ENCODE measurements around the gene ZNF175. TPM values are rescaled to one million over a fixed set of nuclear protein-coding genes. Genes with fewer than 3 reads are reported as not detected.

ZNF175 gene
- total and polyA plus RNA-seq, 9 donors, result 6.5 to 9.7 (median 7.6) TPM

DNA sequence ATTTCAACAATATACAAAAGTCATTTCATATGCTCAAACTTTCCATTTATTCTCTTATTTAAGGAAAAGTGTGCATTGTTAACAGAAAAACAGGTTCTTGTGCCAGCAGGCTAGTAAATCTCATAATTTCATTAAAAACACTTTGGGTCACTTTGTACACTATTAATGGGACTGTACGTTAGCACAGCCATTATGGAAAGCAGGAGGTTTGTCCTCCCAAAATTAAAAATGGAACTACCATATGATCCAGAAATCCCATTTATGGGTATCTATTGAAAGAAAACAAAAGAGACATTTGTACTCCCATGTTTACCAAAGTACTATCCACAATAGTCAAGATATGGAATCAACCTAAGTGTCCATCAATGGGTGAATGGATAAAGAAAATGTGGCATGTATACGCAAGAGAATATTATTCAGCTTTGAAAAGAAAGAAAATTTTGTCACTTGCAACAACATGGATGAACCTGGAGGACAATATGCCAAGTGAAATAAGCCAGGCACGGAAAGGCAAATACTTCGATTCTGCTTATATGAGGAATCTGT lies 31.2 kb upstream of the ZNF175 start:
- 88% methylated on average over 2 of the region's 4 CpGs for WGBS (ENCODE audit: insufficient coverage)
- H3K36me3 ChIP-seq (ENCODE audit: control insufficient read depth, insufficient read depth, low read length), result no peaks in the 10 kb centered on the region
- H3K4me1 ChIP-seq (ENCODE audit: control insufficient read depth, insufficient read depth, low read length), result no peaks in the 10 kb centered on the region
- no peak overlapping the region for H3K4me3 ChIP-seq (ENCODE audit: low read length)
- no peaks in the 10 kb centered on the region for H3K9me3 ChIP-seq (replicated peaks; ENCODE audit: control insufficient read depth, low read depth, low read length)
- peaks cover 2% of the 10 kb centered on the region for H3K27me3 ChIP-seq (ENCODE audit: control insufficient read depth, insufficient read depth, low read length)
- no peak overlapping the region for H3K27ac ChIP-seq (ENCODE audit: low read length)
- DNase-seq, result no peak

DNA sequence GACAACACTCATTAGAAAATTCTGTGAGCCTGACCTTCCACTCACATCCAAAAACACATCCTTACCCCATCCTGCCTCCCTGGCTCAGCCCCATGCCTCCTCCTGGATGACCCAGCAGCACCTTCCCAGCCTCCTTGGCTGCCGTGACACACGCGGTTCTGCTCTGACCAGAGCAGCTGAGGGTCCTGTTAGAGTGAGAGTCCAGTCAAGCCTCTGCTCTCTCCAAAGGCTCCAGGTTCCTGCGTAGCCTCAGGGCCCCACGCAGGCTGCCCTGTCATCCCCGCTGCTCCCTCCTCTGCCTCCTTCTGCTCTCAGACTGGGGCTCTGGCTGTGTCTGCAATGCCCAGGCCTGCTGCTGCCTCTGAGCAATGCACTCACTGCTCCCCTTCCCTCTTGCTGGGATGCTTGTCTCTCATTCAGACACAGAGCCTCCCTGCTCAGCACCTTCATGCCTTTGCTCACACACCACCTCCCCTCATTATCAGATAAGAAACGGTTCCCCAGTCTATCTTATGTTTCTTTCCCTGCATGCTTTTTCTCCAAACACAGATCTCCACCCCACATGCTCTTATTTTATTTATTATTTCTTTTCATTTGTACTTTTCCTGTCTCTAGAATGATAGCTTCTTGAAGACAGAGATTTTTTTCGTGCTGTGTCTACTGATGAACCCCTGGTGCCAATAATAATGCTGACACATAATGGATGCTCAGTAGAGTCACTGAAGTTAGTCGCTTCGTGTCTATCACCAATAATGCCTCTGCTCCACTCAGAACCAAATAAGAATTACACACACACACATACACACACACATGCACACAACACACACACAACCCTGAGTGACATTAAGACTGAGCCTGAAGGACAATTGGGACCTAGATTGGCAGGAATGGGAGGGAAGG lies 29.4 kb upstream of the ZNF175 start:
- WGBS (ENCODE audit: insufficient coverage), result 48% methylated on average over 6 of the region's 10 CpGs
- Histone ChIP-seq H3K36me3 (ENCODE audit: control insufficient read depth, insufficient read depth, low read length) (no peaks in the 10 kb centered on the region), H3K27ac (ENCODE audit: low read length) (no peak overlapping the region), H3K9me3 (replicated peaks; ENCODE audit: control insufficient read depth, low read depth, low read length) (no peaks in the 10 kb centered on the region), H3K27me3 (ENCODE audit: control insufficient read depth, insufficient read depth, low read length) (peaks cover 2% of the 10 kb centered on the region), H3K4me1 (ENCODE audit: control insufficient read depth, insufficient read depth, low read length) (no peaks in the 10 kb centered on the region), H3K4me3 (ENCODE audit: low read length) (no peak overlapping the region)
- DNase-seq, result no peak

DNA sequence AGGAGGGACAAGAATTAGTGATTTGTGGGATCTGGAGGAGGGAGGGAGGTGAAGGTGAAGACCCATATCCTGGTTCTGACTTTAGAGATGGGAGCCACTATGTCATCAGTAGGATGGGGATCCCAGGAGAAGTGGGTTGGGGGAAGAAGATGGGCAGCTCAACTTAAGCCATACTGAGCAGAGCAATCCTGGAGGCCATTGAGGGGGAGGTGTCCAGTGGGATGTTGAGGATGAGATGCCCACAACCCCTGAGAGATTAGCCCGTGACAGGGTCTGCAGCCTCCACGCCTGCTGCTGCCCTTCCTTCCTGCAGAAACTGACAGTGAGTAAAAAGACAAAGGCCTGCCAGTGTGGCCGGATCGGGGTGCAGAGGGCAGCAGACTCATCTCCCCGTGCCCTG lies 28.4 kb upstream of the ZNF175 start:
- Histone ChIP-seq H3K27ac (ENCODE audit: low read length) (no peak overlapping the region), H3K27me3 (ENCODE audit: control insufficient read depth, insufficient read depth, low read length) (peaks cover 2% of the 10 kb centered on the region), H3K36me3 (ENCODE audit: control insufficient read depth, insufficient read depth, low read length) (no peaks in the 10 kb centered on the region), H3K4me1 (ENCODE audit: control insufficient read depth, insufficient read depth, low read length) (no peaks in the 10 kb centered on the region), H3K4me3 (ENCODE audit: low read length) (no peak overlapping the region), H3K9me3 (replicated peaks; ENCODE audit: control insufficient read depth, low read depth, low read length) (no peaks in the 10 kb centered on the region)
- WGBS (ENCODE audit: insufficient coverage), result 67% methylated on average over 3 of the region's 5 CpGs
- no peak for DNase-seq

- H3K27me3 ChIP-seq (ENCODE audit: control insufficient read depth, insufficient read depth, low read length), result peaks cover 2% of the 10 kb centered on the region
Observed at GRCh38 chr19:51544038-51544437, 27.0 kb upstream of the ZNF175 start.

GRCh38 chr19:51546107-51546649 lies 24.9 kb upstream of the ZNF175 start:
- Histone ChIP-seq H3K9me3 (replicated peaks; ENCODE audit: control insufficient read depth, low read depth, low read length) (no peaks in the 10 kb centered on the region), H3K27ac (ENCODE audit: low read length) (no peak overlapping the region), H3K36me3 (ENCODE audit: control insufficient read depth, insufficient read depth, low read length) (no peaks in the 10 kb centered on the region), H3K4me1 (ENCODE audit: control insufficient read depth, insufficient read depth, low read length) (no peaks in the 10 kb centered on the region), H3K27me3 (ENCODE audit: control insufficient read depth, insufficient read depth, low read length) (peaks cover 2% of the 10 kb centered on the region), H3K4me3 (ENCODE audit: low read length) (no peak overlapping the region)
- 61% methylated on average over 3 of the region's 5 CpGs for WGBS (ENCODE audit: insufficient coverage)
- DNase-seq, result no peak

More at GRCh38 chr19:51544038-51544437, 27.0 kb upstream of the ZNF175 start:
- no peak for DNase-seq
- Histone ChIP-seq H3K27ac (ENCODE audit: low read length) (no peak overlapping the region), H3K4me1 (ENCODE audit: control insufficient read depth, insufficient read depth, low read length) (no peaks in the 10 kb centered on the region), H3K36me3 (ENCODE audit: control insufficient read depth, insufficient read depth, low read length) (no peaks in the 10 kb centered on the region), H3K9me3 (replicated peaks; ENCODE audit: control insufficient read depth, low read depth, low read length) (no peaks in the 10 kb centered on the region), H3K4me3 (ENCODE audit: low read length) (no peak overlapping the region)
- 40% methylated on average over 1 of the region's 6 CpGs for WGBS (ENCODE audit: insufficient coverage)

DNA sequence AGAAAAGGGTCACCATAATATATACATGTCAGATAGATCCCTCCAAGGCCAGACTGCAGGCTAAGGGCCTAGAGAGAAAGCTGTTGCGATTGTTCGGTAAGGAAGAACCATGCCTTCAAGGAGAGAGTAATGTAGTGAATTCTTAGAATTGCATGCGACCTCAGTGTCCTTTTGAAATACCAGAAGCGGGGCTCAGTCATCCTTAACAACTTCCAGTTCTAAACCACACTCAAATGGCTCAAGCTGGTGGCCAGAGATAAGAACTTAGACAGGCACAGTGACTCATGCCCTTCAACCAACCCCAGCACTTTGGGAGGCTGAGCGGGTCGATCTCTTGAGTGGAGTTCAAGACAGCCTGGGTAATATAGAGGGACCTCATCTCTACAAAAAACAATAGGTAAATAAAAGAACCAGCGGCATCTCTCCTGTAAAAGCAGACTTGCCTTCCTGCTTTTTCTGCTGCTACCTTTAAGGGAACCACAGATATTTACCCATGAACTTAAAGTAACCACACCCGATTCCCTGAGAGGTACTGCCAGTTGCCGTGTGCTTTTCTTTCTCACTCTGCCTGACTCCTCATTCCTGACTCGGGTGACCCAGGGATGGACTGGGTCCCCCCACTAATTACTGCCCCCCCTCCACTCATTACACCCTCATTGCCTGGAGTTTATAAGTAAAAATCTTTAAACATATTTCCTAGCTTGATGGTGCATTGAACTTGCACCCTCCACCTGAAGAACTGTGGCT lies 24.3 kb upstream of the ZNF175 start:
- DNase-seq, result no peak

DNA sequence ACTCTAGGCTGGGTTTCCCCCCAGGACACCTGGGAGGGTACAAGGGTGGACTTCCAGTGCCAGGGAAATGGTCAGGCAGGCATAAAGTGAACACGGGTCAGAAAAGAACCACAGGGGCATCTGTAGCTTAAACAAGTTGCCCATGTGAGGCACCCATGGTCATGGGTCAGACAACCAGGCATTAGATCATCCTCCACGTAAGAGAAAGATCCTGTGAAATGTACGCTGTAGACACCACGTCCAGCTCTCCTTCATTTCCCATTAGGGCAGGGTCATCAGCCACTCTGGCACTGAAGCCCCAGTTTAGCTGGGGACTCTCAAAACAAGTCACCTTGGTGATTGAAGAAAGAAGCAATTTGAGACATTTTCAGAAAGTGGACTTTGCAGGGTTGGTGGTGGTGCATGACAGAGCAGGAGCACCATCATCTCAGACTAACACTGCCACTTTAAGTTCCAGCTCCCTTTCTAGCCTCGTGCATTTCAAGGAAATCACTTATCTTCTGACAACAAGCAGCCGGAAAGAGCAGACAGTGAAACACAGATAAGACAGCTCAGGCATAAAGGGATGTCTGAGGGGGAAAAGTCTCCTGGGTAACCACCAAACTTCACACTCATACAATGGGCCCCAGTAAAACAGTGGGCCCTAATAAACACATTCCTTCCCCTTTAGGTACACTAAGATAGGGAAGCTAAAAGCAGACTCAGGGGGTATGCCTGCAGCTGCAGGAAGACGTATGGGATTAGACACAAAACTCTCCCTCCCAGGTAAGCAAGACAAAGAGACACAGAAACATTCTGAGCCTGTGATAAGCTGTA lies 23.5 kb upstream of the ZNF175 start:
- Histone ChIP-seq H3K27ac (ENCODE audit: low read length) (no peak overlapping the region), H3K27me3 (ENCODE audit: control insufficient read depth, insufficient read depth, low read length) (no peaks in the 10 kb centered on the region), H3K4me3 (ENCODE audit: low read length) (no peak overlapping the region), H3K9me3 (replicated peaks; ENCODE audit: control insufficient read depth, low read depth, low read length) (no peaks in the 10 kb centered on the region), H3K4me1 (ENCODE audit: control insufficient read depth, insufficient read depth, low read length) (no peaks in the 10 kb centered on the region), H3K36me3 (ENCODE audit: control insufficient read depth, insufficient read depth, low read length) (no peaks in the 10 kb centered on the region)
- DNase-seq, result no peak
- WGBS (ENCODE audit: insufficient coverage), result 89% methylated on average over 3 of the region's 7 CpGs

More for the DNA sequence above, 24.3 kb upstream of the ZNF175 start:
- Histone ChIP-seq H3K36me3 (ENCODE audit: control insufficient read depth, insufficient read depth, low read length) (no peaks in the 10 kb centered on the region), H3K27me3 (ENCODE audit: control insufficient read depth, insufficient read depth, low read length) (no peaks in the 10 kb centered on the region), H3K4me3 (ENCODE audit: low read length) (no peak overlapping the region), H3K27ac (ENCODE audit: low read length) (no peak overlapping the region), H3K4me1 (ENCODE audit: control insufficient read depth, insufficient read depth, low read length) (no peaks in the 10 kb centered on the region), H3K9me3 (replicated peaks; ENCODE audit: control insufficient read depth, low read depth, low read length) (no peaks in the 10 kb centered on the region)
- WGBS (ENCODE audit: insufficient coverage), result 53% methylated on average over 4 of the region's 10 CpGs

- H3K36me3 ChIP-seq (ENCODE audit: control insufficient read depth, insufficient read depth, low read length), result no peaks in the 10 kb centered on the region
- H3K27me3 ChIP-seq (ENCODE audit: control insufficient read depth, insufficient read depth, low read length), result no peaks in the 10 kb centered on the region
- H3K4me1 ChIP-seq (ENCODE audit: control insufficient read depth, insufficient read depth, low read length), result no peaks in the 10 kb centered on the region
- DNase-seq, result no peak
- 74% methylated on average over 4 of the region's 5 CpGs for WGBS (ENCODE audit: insufficient coverage)
- no peak overlapping the region for H3K4me3 ChIP-seq (ENCODE audit: low read length)
- H3K27ac ChIP-seq (ENCODE audit: low read length), result no peak overlapping the region
- H3K9me3 ChIP-seq (replicated peaks; ENCODE audit: control insufficient read depth, low read depth, low read length), result no peaks in the 10 kb centered on the region
Observed at GRCh38 chr19:51548213-51548651, 22.9 kb upstream of the ZNF175 start.

DNA sequence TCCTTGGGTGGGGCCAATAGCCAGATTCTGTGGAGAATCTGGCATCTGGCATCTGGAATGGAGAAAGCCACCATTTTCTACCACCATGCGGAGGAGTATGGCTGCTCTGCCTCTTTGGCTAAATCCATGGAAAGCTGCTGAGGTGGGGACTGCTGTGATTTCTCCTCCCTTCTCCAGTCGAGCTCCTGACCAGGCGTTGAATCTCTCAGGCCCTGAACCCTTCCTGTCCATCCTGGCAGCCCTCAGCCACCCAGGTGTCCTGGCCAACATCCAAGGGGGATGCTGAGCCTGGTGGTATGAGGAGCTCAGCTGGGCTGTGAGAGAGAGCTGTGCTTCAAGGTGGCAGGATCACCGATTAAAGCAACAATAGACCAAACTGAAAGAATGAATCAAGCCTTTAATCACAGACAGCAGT lies 22.2 kb upstream of the ZNF175 start:
- no peaks in the 10 kb centered on the region for H3K4me1 ChIP-seq (ENCODE audit: control insufficient read depth, insufficient read depth, low read length)
- WGBS (ENCODE audit: insufficient coverage), result no CpG with 5 or more reads among the region's 4 CpGs

More for the DNA sequence above, 22.2 kb upstream of the ZNF175 start:
- Histone ChIP-seq H3K9me3 (replicated peaks; ENCODE audit: control insufficient read depth, low read depth, low read length) (no peaks in the 10 kb centered on the region), H3K36me3 (ENCODE audit: control insufficient read depth, insufficient read depth, low read length) (no peaks in the 10 kb centered on the region), H3K4me3 (ENCODE audit: low read length) (no peak overlapping the region), H3K27ac (ENCODE audit: low read length) (no peak overlapping the region), H3K27me3 (ENCODE audit: control insufficient read depth, insufficient read depth, low read length) (no peaks in the 10 kb centered on the region)
- no peak for DNase-seq
